Fibroblast of villous mesenchyme (primary cell): ENCODE data around the gene POLR3F. TPM values are rescaled to one million over a fixed set of nuclear protein-coding genes. Genes with fewer than 3 reads are reported as not detected.

Source experiments
- DNase-seq: peaks from one replicate; pipeline ENCODE4 v3.0.0-alpha.2; 2010; ENCODE audit warnings: low read depth
- H3K4me3 ChIP-seq: 2 replicates; pipeline ENCODE4 v1.5.1; 2011; ENCODE audit warnings: low read depth, mild to moderate bottlenecking, low read length
- small RNA-seq: library from RNA; depleted of rRNA; stranded (forward); fragments of <200 nt; gene quantifications from one replicate; pipeline ENCODE3, GENCODE V24; 2012
- total RNA-seq: library from RNA; depleted of rRNA; stranded (reverse); fragments of >200 nt; gene quantifications from 2 replicates; pipeline ENCODE4 v1.2.3, GENCODE V29; 2012
- TF ChIP-seq, protein P1 (sequence below): IDR thresholded peaks from 2 replicates; pipeline ENCODE4 v1.5.1; 2012; ENCODE audit warnings: low read depth, mild to moderate bottlenecking, low read length; ENCODE audit not compliant: insufficient read depth

Gene POLR3F
- total RNA-seq, 1 donor = 18.6 TPM

DNA sequence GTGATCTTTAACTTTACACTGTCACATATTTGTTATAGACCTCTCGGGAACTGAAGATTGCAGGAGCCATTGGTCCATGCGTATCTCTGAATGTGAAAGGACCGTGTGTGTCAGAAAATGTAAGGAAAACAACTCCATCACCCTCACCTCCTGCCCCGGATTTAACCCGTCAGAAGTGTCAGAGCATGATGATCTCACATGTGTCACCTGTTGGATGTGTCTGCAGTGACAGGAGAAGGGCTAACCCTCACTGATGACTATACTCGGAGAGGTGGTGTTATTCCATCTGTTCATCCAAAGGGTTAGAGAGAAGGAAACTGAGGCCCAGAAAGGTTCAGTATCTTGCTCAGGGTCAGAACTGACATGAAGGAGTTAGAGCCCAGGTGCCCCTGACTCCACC is 65.4 kb downstream of the POLR3F start:
- TF ChIP-seq, protein P1, sequence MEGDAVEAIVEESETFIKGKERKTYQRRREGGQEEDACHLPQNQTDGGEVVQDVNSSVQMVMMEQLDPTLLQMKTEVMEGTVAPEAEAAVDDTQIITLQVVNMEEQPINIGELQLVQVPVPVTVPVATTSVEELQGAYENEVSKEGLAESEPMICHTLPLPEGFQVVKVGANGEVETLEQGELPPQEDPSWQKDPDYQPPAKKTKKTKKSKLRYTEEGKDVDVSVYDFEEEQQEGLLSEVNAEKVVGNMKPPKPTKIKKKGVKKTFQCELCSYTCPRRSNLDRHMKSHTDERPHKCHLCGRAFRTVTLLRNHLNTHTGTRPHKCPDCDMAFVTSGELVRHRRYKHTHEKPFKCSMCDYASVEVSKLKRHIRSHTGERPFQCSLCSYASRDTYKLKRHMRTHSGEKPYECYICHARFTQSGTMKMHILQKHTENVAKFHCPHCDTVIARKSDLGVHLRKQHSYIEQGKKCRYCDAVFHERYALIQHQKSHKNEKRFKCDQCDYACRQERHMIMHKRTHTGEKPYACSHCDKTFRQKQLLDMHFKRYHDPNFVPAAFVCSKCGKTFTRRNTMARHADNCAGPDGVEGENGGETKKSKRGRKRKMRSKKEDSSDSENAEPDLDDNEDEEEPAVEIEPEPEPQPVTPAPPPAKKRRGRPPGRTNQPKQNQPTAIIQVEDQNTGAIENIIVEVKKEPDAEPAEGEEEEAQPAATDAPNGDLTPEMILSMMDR = no peak
- DNase-seq = no peak
- no peak overlapping the region for H3K4me3 ChIP-seq

DNA sequence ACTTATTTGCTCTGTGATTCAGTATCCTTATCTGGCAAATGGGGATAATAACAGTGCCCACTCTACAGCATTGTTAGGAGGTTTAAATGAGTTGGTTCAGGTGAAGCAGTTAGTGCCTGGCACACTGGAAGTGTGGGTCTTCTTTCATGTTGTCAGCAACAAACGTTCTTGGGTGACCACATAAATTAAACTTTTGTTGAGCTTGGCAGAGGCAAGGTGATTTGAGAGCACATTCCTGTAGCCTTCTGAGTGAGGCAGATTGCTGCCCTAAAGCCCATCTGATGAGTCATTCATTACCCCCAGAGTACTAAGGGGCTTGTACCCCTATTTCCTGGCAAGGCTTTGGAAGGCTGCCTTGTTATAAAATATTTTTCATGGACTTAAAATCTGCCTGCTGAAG is 66.3 kb downstream of the POLR3F start:
- no peak overlapping the region for H3K4me3 ChIP-seq
- no peak for DNase-seq
- TF ChIP-seq, protein P1 = no peak

DNA sequence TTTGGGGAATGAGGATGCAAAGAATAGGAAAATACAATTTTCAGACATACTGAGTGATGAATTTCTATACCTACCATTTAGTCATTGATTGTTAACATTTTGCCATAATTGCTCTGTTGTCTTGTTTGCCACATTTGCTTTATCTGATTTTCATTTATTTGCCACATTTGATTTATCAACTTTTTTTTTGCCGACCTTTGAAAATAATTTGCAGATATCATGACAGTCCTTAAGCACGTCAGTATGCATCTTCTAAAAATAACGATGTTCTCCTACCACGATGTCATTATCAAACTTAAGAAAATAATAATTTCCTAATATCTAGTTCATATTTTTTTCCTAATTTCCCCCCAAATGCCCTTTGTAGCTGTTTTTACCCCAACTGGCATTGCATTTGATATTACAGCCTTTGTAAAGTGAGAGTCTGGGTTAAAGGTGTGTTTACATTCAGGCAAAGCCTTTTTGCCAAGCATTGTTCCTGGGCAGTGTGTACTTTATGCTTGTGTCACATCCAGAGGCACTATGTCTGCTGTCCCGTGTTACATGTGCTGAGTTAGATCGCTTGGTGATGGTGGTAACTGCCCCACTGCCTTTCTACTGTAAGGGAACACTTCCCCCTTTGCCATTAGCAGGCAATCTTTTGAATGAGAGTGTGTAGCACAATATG is 66.9 kb downstream of the POLR3F start:
- no peak for DNase-seq
- TF ChIP-seq, protein P1 = no peak
- no peak overlapping the region for H3K4me3 ChIP-seq

Small RNA genes lying within 50 kb of the gene (small RNA-seq; reads per million reads assigned to genes)
- gene MIR3192 = not detected
- gene RNA5SP476 = not detected

Other genes starting within 250 kb of the POLR3F start
- 18.1 and 19.3 TPM in 2 replicates for gene ZNF133, start 178.9 kb upstream of the POLR3F start, total RNA-seq
- 0.64 and 1.3 TPM in 2 replicates for gene DZANK1, start 360 bp upstream of the POLR3F start, total RNA-seq
- gene RBBP9, start 29.8 kb downstream of the POLR3F start, total RNA-seq = 15.5 and 20.3 TPM in 2 replicates
- gene SEC23B, start 40.5 kb downstream of the POLR3F start, total RNA-seq = 41.6 and 67.4 TPM in 2 replicates
- gene SMIM26, start 100.0 kb downstream of the POLR3F start, total RNA-seq = 44.0 and 57.3 TPM in 2 replicates
- 47.1 and 70.5 TPM in 2 replicates for gene DTD1, start 120.7 kb downstream of the POLR3F start, total RNA-seq